Measurements from ENCODE around the gene KLF2. TPM values are rescaled to one million over a fixed set of nuclear protein-coding genes. Genes with fewer than 3 reads are reported as not detected.

KLF2 gene
- total RNA-seq, 2 donors from 2014 or later, result 13.2 to 42.2 TPM

GRCh38 chr19:16369664-16370576 is 45.3 kb downstream of the KLF2 start:
- Histone ChIP-seq H3K4me1 (peaks cover under 1% of the 10 kb centered on the region), H3K36me3 (replicated peaks in 1 of 2; ENCODE audit: insufficient read depth in 1 of 2, low read depth in 2 of 2) (peaks cover 0 to 4% of the 10 kb centered on the region in 2 donors), H3K4me3 (no peak overlapping the region), H3K27me3 (no peaks in the 10 kb centered on the region), H3K9me3 (no peaks in the 10 kb centered on the region), H3K27ac (no peak overlapping the region)
- no peak for DNase-seq
- TF ChIP-seq CTCF (IDR thresholded peaks at IDR 0.05) (no peak), POLR2A (IDR thresholded peaks at IDR 0.05) (no peak)
- WGBS, 2 donors, result 90 to 92% methylated on average over 19 to 21 of the region's 22 CpGs
- intact Hi-C loops (cut with DNase I), result no loop called here
- ATAC-seq, result no peak

DNA sequence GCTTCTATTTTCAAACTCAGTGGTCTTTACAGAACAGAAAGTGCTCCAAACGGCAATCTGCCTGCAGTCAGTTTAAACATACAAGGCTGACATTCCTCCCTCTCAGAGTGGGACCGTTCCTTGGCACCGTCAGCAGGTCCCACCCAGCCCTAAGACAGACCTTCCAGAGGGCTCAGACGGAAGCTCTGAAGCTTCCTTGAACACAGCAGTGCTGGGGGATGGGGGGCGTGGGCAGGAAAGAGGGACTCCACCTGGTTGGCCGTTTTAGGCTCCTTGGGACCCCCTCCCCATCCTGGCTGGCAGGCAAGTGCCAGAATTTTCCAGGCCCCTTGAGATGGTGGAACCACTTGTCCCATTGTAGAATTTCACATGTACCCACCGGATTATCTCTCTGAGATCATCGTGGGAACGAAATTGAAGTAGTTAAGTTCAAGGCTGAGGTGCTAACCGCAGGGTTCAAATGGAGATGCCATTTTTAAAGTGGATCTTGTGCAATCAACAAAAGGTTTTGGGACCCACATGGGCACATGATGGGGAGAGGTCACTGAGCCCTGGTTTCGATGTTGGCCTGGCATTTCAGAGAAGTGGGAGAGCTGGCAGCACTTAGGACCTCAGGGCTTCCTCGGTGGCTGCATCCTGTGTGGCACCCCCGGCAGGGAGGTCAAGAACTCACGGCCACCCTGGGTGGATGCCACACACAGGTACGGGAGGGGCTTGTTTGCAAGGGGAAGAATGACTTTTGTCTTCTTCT is 46.2 kb downstream of the KLF2 start:
- no peak for TF ChIP-seq CTCF (IDR thresholded peaks at IDR 0.05)
- TF ChIP-seq POLR2A (IDR thresholded peaks at IDR 0.05), result no peak
- H3K4me1 ChIP-seq, result no peaks in the 10 kb centered on the region
- H3K4me3 ChIP-seq, result no peak overlapping the region
- DNase-seq, result no peak
- no peaks in the 10 kb centered on the region for H3K27me3 ChIP-seq
- WGBS, 2 donors, result 77 to 89% methylated on average over 13 to 15 of the region's 15 CpGs
- peaks cover 0 to 5% of the 10 kb centered on the region in 2 donors for H3K36me3 ChIP-seq (replicated peaks in 1 of 2; ENCODE audit: insufficient read depth in 1 of 2, low read depth in 2 of 2)
- no peaks in the 10 kb centered on the region for H3K9me3 ChIP-seq
- H3K27ac ChIP-seq, result no peak overlapping the region
- intact Hi-C loops (cut with DNase I), result no loop called here
- ATAC-seq, result no peak

DNA sequence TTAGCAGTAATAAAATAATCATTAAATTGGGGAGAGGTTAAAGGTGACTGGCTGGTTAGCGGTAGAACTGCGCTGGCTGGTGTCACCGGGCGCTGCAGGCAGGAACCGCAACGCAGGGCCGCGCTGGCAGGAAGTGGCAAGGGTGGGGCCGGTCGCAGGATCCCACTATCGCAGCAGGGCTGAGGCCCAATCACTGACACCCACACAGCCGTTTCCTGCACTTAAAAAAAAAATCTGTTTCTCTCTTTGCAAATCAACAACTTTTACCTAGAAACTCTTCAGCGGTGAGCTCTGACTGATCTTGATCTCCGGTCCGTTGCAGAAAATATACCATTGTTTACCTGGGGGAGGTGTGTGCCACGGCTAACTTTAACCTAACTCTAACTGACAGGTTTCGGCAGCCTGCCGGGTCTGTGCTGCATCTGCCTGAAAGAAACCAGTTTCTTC is 46.9 kb downstream of the KLF2 start:
- DNase-seq (peak in 2 of 4 donors; percentile 48 to 58), ATAC-seq (no peak)
- intact Hi-C loops (cut with DNase I), result no loop called here
- Histone ChIP-seq H3K4me1 (no peaks in the 10 kb centered on the region), H3K27ac (no peak overlapping the region), H3K36me3 (replicated peaks in 1 of 2; ENCODE audit: insufficient read depth in 1 of 2, low read depth in 2 of 2) (peaks cover 0 to 5% of the 10 kb centered on the region in 2 donors), H3K27me3 (no peaks in the 10 kb centered on the region), H3K9me3 (no peaks in the 10 kb centered on the region), H3K4me3 (no peak overlapping the region)
- TF ChIP-seq CTCF (IDR thresholded peaks at IDR 0.05) (no peak), POLR2A (IDR thresholded peaks at IDR 0.05) (no peak)
- 60 to 77% methylated on average over 16 to 18 of the region's 18 CpGs for WGBS, 2 donors

- no peak overlapping the region for H3K4me3 ChIP-seq
- 74% methylated on average over 16 to 17 of the region's 17 CpGs for WGBS, 2 donors
- DNase-seq (no peak), ATAC-seq (no peak)
- H3K4me1 ChIP-seq, result no peaks in the 10 kb centered on the region
- H3K27ac ChIP-seq, result no peak overlapping the region
- TF ChIP-seq CTCF (IDR thresholded peaks at IDR 0.05) (no peak), POLR2A (IDR thresholded peaks at IDR 0.05) (no peak)
- H3K36me3 ChIP-seq (replicated peaks in 1 of 2; ENCODE audit: insufficient read depth in 1 of 2, low read depth in 2 of 2), result peaks cover 0 to 5% of the 10 kb centered on the region in 2 donors
- no peaks in the 10 kb centered on the region for H3K9me3 ChIP-seq
- intact Hi-C loops (cut with DNase I), result no loop called here
- no peaks in the 10 kb centered on the region for H3K27me3 ChIP-seq
These were observed 47.7 kb downstream of the KLF2 start for GRCh38 chr19:16372065-16372915.

Data from body of pancreas (tissue), 4 donors.